Breast epithelium (tissue), 3 donors: ENCODE measurements around the gene DPH5.

ENCODE experiments used
- POLR2A ChIP-seq: fragments of 450-650 bp; IDR thresholded peaks from one replicate; pipeline ENCODE4 v1.6.1; 2016; ENCODE audit warnings: antibody characterized with exemption, mild to moderate bottlenecking, moderate library complexity
- TF ChIP-seq, protein P1 (sequence below), 3 donors: fragments of 450-650 bp; IDR thresholded peaks; one replicate each; pipeline ENCODE4 v1.5.1; 2016 to 2017; ENCODE audit warnings: antibody characterized with exemption in 3 of 3, mild to moderate bottlenecking in 3 of 3, moderate library complexity in 3 of 3

DNA sequence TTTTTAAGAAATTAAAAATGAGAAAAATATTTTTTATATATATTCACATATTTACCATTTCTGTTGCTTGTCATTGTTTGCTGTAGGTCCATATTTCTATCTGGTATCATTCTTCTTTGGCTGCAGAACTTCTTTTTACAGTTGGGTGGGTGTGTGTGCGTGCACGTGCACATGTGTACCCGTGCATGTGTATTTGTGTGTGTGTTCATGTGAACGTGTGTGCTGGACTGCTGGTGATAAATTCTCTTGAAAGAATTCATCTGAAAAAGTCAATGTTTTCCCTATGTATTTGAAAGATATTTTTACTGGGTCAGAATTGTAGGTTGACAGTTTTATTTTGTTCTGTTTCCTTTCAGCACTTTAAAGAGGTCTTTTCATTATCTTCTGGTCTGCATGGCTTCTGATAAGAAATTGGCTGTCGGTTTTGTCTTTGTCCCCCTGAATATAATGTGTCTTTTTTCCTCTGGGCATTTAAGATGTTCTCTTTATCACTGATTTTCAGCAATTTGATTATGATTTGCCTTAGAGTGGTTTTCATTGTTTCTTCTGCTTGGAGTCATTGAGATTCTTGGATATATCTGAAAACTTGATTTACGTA lies 34.5 kb upstream of the DPH5 start:
- TF ChIP-seq, protein P1, sequence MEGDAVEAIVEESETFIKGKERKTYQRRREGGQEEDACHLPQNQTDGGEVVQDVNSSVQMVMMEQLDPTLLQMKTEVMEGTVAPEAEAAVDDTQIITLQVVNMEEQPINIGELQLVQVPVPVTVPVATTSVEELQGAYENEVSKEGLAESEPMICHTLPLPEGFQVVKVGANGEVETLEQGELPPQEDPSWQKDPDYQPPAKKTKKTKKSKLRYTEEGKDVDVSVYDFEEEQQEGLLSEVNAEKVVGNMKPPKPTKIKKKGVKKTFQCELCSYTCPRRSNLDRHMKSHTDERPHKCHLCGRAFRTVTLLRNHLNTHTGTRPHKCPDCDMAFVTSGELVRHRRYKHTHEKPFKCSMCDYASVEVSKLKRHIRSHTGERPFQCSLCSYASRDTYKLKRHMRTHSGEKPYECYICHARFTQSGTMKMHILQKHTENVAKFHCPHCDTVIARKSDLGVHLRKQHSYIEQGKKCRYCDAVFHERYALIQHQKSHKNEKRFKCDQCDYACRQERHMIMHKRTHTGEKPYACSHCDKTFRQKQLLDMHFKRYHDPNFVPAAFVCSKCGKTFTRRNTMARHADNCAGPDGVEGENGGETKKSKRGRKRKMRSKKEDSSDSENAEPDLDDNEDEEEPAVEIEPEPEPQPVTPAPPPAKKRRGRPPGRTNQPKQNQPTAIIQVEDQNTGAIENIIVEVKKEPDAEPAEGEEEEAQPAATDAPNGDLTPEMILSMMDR (IDR thresholded peaks at IDR 0.05) = no peak
- no peak for TF ChIP-seq POLR2A
